Measurements from ENCODE around the gene RHCG.

Gene RHCG

DNA sequence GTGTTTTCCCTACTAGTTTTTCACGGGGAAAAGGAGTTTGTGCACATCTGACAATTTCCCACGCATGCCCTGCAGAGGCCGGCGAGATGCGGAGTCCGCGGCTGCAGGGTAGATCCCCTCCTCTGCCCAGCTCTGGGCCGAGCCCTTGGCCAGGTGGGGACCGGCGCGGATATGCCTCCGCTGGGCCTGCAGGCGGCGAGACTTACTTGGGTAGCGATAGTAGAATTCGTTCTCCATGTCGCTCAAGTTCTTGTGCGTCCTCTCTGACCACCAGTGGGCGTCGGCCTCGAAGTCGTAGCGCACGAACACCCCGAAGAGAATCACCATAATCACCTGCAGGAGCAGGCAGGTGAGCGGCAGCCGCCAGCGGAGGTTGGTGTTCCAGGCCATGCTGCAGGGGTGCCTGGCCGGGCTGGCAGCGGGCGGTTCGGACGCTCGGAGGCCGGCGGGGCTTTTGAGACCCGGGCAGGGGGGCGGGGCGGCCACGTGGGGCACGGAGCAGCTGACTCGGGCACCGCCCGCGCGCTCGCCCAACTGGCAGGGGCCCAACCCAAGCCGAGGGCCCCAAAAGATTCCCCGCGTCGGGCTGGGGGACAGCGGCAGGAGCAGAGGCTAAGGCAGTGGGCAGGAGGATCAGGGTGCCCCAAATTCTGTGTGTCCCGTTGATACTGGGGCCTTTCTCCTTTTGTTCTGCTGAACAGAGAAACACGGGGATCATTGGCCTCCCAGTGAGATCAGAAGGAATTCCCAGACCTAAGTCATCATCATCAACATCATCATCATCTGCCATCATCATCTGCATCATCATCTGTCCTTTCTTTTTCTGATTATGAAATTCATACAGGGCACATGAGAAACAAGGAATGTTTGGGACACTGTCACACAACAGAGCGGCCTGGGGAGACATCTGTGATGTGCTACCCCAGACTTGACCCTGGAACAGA lies at the start of gene RHCG:
Gene RHCG, minus strand, starts transcription at position 429 of the 944 bp plus-strand sequence. Its CDS starts 39 bp downstream, at position 390.
- DNase-seq (ENCODE audit: low read depth) = no peak

- no peak for DNase-seq (ENCODE audit: low read depth)
Measured at GRCh38 chr15:89543389-89543788, 47.0 kb upstream of the RHCG start.

DNA sequence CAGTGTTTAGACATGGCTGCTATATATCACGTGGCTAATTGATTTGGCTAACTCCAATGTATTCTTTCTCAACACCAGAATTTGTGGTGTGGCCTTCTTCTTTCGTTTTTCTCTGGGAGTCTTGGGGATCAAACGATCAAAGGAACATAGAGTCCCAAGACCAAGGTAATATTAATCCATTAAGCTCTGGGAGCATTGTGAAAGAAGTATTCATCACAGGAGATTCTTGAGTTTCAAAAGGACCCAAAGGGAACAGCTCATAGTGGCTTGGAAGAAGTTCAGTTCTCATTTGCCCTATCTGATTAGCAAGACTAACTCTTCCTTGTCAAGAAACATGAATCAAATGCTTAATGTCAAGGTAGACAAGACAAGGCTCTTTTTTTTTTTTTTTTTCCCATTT lies 46.0 kb upstream of the RHCG start:
- no peak for DNase-seq (ENCODE audit: low read depth)

GRCh38 chr15:89539027-89539426 lies 42.6 kb upstream of the RHCG start:
- no peak for DNase-seq (ENCODE audit: low read depth)

GRCh38 chr15:89533861-89534544 lies 37.6 kb upstream of the RHCG start:
- DNase-seq (ENCODE audit: low read depth) = no peak

GRCh38 chr15:89531796-89532537 lies 35.6 kb upstream of the RHCG start:
- DNase-seq (ENCODE audit: low read depth) = no peak

DNA sequence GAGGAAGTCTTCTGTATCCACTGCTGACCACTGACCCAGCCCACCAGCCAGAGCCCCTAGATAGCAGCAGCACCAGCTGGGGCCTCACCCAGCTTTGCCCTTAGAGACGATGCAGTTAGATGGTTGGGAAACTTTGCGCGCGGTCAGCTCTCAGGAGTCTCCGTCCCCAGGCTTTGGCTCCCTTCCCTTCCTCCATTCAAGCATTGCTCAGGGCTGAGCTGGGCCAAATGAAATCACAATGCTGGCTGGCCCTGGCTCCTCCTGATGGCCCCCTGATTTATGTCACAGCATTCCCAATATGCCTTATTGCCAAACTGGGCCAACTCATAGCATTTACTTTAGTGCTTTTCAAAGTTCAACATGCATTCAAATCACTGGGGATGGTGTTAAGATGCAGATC lies 34.6 kb upstream of the RHCG start:
- no peak for DNase-seq (ENCODE audit: low read depth)

GRCh38 chr15:89528757-89529352 lies 32.5 kb upstream of the RHCG start:
- DNase-seq (ENCODE audit: low read depth) = no peak

DNA sequence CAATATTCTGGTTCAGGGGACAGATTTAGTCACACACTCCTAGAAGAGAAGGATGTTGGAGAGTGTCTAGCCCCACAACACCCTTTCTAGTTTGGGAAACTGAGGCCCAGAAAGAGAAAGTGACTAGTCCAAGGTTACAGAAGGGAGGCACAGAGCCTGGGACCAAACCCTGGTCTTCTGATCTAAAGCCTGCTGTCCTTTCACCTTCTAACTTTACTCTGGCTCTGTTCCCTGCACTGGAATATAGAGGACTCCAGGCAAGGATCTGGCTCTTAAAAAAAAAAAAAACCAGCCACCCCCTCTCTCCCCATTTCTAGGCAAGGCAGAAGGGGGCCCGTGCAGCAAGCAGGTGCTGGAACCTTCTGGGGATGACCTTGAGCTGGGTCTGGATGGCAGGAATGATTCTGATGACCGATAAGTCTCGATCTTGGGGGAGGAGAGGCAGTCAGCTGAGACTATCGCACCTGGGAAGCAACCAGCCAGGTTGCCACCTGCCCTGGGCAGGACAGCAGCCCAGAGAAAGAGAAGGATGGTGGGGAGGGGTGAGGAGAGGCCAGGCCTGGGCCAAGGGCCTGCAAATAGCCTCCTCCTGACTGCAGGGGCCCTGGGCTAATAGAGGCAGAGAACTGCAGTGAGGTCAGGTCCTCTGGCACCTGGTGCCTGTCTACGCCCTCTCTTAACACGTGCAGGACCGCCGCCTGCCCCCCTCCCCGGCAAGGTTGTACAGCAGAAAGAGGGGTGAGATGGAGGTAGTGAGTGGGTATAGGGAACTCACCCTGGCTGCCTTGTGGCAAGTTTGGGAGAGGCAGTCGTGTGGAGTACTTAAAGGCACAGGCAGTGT lies 30.4 kb upstream of the RHCG start:
- no peak for DNase-seq (ENCODE audit: low read depth)

- DNase-seq (ENCODE audit: low read depth) = no peak
Measured at GRCh38 chr15:89526181-89526580, 29.8 kb upstream of the RHCG start.

- no peak for DNase-seq (ENCODE audit: low read depth)
Measured at GRCh38 chr15:89524184-89524583, 27.8 kb upstream of the RHCG start.

DNA sequence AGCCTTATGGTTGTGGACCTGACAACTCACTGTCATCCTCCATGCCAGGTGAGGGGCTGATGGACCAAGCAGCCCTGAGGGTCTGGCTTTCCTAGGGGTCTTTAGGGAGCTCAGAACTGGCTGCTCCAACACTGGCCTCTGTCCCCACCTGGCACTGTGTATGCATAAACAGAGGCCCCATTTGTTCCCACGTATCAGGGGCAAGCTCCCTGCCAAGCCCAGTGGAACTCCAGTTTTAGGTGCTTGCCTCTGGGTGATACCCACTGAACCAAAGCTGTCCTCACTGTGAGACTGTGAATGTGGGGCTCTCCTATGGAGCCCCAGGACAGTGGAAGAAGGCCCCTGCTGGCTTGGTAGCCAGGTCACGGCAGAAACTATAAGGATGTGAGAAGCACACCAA lies 26.7 kb upstream of the RHCG start:
- DNase-seq (ENCODE audit: low read depth) = no peak

DNA sequence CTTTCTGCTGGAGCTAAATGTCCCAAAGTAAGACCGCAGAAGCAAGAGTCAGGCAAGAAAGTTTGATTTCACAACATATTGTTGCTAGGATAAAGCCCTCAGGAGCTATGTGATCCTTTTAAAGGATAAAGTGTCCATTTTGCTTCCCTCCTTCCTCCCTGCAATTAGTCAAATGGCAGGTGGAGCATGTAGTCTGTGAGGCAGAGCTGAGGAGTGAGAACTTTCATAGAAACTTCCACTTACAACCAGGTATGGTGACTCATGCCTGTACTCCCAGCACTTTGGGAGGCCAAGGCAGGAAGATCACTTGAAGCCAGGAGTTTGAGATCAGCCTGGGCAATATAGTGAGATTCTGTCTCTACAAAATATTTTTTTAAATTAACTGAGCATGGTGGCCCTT lies 25.2 kb upstream of the RHCG start:
- DNase-seq (ENCODE audit: low read depth) = no peak

GRCh38 chr15:89515477-89515876 lies 19.1 kb upstream of the RHCG start:
- DNase-seq (ENCODE audit: low read depth) = no peak

GRCh38 chr15:89514596-89515406 lies 18.4 kb upstream of the RHCG start:
- no peak for DNase-seq (ENCODE audit: low read depth)

DNA sequence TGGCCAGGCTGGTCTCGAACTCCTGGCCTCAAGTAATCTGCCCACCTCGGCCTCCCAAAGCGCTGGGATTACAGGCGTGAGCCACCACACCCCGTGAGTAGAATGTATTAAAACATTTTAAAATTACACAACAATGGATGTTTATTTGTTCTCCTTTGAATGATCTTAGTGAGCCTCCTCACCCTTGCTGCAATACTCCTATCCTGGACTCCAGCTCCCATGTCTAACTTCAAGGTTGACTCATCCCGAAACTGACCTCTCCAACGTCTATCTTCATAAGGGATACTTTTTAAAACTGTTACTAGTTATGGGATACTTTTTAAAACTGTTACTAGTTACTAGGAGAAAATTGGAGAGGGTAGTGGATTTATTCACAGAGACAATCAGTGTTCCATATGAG lies 17.8 kb upstream of the RHCG start:
- no peak for DNase-seq (ENCODE audit: low read depth)

DNA sequence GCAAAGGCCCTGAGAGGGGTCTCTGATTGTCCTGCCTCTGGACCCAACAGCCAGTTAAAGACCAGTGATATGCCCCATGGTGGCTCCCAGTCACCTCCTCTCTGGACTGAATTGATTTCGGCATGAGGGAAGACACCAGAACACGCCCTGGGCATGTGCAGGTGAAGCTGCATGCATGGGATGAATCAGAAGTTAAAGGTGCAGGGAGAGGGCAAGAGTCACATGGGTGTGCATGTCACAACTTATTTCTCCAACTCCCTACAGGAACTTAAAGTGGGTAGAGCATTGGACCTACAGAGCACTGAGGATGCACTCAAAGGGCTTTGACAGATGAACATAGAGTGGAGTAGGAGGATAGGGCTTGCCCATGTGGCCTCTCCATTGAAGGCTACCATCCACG lies 16.9 kb upstream of the RHCG start:
- DNase-seq (ENCODE audit: low read depth) = no peak

DNA sequence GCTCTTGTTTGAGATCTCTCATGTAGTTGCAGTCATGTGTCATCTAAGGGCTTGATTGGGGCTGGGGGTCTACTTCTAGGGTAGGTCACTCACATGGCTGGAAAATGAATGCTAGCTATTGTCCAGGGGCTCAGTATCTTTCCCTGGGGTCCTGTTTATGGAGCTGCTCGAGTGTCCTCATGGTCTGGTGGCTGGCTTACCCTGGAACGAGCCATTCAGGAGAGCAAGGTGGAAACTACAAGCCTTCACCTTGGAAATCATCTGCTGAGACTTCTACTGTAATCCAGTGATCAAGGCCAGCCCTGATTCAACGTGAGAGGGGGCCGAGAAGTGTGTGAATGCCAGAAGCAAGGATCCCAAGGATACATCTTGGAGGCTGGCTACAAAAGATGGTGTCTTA lies 16.2 kb upstream of the RHCG start:
- DNase-seq (ENCODE audit: low read depth) = no peak

- DNase-seq (ENCODE audit: low read depth) = no peak
Measured at GRCh38 chr15:89506026-89506686, 9.8 kb upstream of the RHCG start.

- no peak for DNase-seq (ENCODE audit: low read depth)
Measured at GRCh38 chr15:89504166-89504565, 7.8 kb upstream of the RHCG start.

Measured in stimulated activated CD8-positive, alpha-beta memory T cell treated with anti-CD3 and anti-CD28 coated beads, Interleukin-12 subunit alpha, Interleukin-12 subunit beta, amount 100 ng/mL, for 4 hours (primary cell).